K562 (cell line): ENCODE data around the gene CHRM4. TPM values are rescaled to one million over a fixed set of nuclear protein-coding genes. Genes with fewer than 3 reads are reported as not detected.
A peak's percentile ranks its signal among the peaks of the same experiment; 100 is the strongest.

ENCODE experiments used
- ATAC-seq: fragments of 200-7000 bp; cut with Tn5 transposase; 3 replicates; pipeline ENCODE4 v1.9.1; 2020; ENCODE audit warnings: moderate library complexity
- BruUV-seq: library from RNA; stranded (reverse); fragments of 400-500 nt; replicated peaks from 2 replicates; lab custom pipeline; 2021; lab: Mats Ljungman, UMichigan
- CTCF ChIA-PET: fragments of 300-600 bp; formaldehyde crosslinking; extraction: SDS; loops from one replicate; lab custom pipeline; 2021; ENCODE audit warnings: low intra/inter-chr PET ratio; lab: Yijun Ruan, JAX
- POLR2A ChIA-PET: fragments of 300-600, 350-650 bp; sonication (Branson Sonifier 250); formaldehyde crosslinking; extraction: SDS; loops from one replicate; lab custom pipeline; 2021; ENCODE audit warnings: antibody characterized with exemption, inconsistent platforms; lab: Yijun Ruan, JAX
- DNase-seq, 4 experiments: peaks; one replicate each; pipeline versions ENCODE4 v3.0.0 to v3.0.0-alpha.2; 2011 to 2018; ENCODE audit warnings: low spot score in 3 of 4, mixed read lengths in 3 of 4; ENCODE audit errors: extremely low read depth in 1 of 4
- FAIRE-seq: peaks from 2 replicates; lab custom pipeline; 2011; peaks lifted over from hg19 to GRCh38; lab: Jason Lieb, UNC
- H2AFZ ChIP-seq: 2 replicates; pipeline ENCODE4 v1.6.0; 2011; ENCODE audit warnings: low read depth, low read length, control low read depth, inconsistent platforms
- H3K27ac ChIP-seq: fragments of 200-600 bp; 3 replicates; pipeline ENCODE4 v1.8.0; 2011; ENCODE audit warnings: low read depth, mild to moderate bottlenecking, control low read depth, inconsistent platforms, low read length, moderate library complexity, mixed read lengths; ENCODE audit errors: extremely low read depth
- H3K27me3 ChIP-seq, 2 experiments: fragments of 300-600 bp in 1 of 2; 2 replicates in 1 of 2; 3 replicates in 1 of 2; pipeline versions ENCODE4 v1.6.0 to v1.8.0; 2011; ENCODE audit warnings: inconsistent platforms in 2 of 2, low read length in 2 of 2, mild to moderate bottlenecking in 1 of 2, mixed read lengths in 1 of 2, moderate library complexity in 1 of 2; ENCODE audit not compliant: control insufficient read depth in 2 of 2, insufficient read depth in 2 of 2
- H3K36me3 ChIP-seq: fragments of 300-600 bp; 3 replicates; pipeline ENCODE4 v1.8.0; 2011; ENCODE audit warnings: mild to moderate bottlenecking, low read length, inconsistent platforms; ENCODE audit not compliant: control insufficient read depth, insufficient read depth
- H3K4me1 ChIP-seq, 2 experiments: fragments of 200-600 bp in 1 of 2; replicated peaks in 1 of 2; 2 replicates in 1 of 2; 3 replicates in 1 of 2; pipeline versions ENCODE4 v1.5.1 to v1.8.0; 2011; ENCODE audit warnings: inconsistent platforms in 2 of 2, low read length in 2 of 2, mild to moderate bottlenecking in 1 of 2, mixed read lengths in 1 of 2, moderate library complexity in 1 of 2; ENCODE audit not compliant: control insufficient read depth in 2 of 2, insufficient read depth in 2 of 2
- H3K4me2 ChIP-seq: 2 replicates; pipeline ENCODE4 v1.6.1; 2011; ENCODE audit warnings: low read length, control low read depth, inconsistent platforms, mixed read lengths; ENCODE audit not compliant: insufficient read depth
- H3K4me3 ChIP-seq: fragments of 200-600 bp; sonication (generic), shearing (Covaris generic); 2 replicates; pipeline ENCODE4 v1.5.1; 2016; ENCODE audit warnings: control low read depth, inconsistent platforms
- H3K79me2 ChIP-seq: fragments of 200-600 bp; 3 replicates; pipeline ENCODE4 v1.8.0; 2011; ENCODE audit warnings: low read length, inconsistent platforms; ENCODE audit not compliant: control insufficient read depth, insufficient read depth
- H3K9ac ChIP-seq, 2 experiments: 2 replicates each; pipeline versions ENCODE4 v1.6.0 to v1.6.1; 2011; ENCODE audit warnings: low read depth in 2 of 2, low read length in 2 of 2, control low read depth in 1 of 2, inconsistent platforms in 1 of 2, mild to moderate bottlenecking in 1 of 2, mixed read lengths in 1 of 2; ENCODE audit not compliant: insufficient read depth in 1 of 2
- H3K9me1 ChIP-seq: one replicate; pipeline ENCODE4 v1.6.0; 2011; ENCODE audit warnings: inconsistent platforms, mild to moderate bottlenecking, low read length, moderate library complexity; ENCODE audit not compliant: control insufficient read depth, insufficient read depth
- H3K9me3 ChIP-seq: replicated peaks from 2 replicates; pipeline ENCODE4 v1.5.1; 2011; ENCODE audit warnings: low read depth, low read length, inconsistent platforms; ENCODE audit not compliant: control insufficient read depth, insufficient read depth
- H4K20me1 ChIP-seq: replicated peaks from 2 replicates; pipeline ENCODE4 v1.6.1; 2011; ENCODE audit warnings: low read length, inconsistent platforms, mixed read lengths; ENCODE audit not compliant: control insufficient read depth, insufficient read depth
- CSDE1 ChIP-seq, 2 experiments: fragments of 450-650 bp; IDR thresholded peaks; 2 replicates each; pipeline ENCODE4 v1.6.1; 2016; ENCODE audit warnings: mild to moderate bottlenecking in 1 of 2
- FOXA1 ChIP-seq: fragments of 450-650 bp; IDR thresholded peaks from 2 replicates; pipeline ENCODE4 v1.6.1; 2016; ENCODE audit warnings: mild to moderate bottlenecking, borderline replicate concordance
- HDAC6 ChIP-seq: IDR thresholded peaks from 2 replicates; pipeline ENCODE4 v1.6.1; 2012; ENCODE audit warnings: low read depth, mild to moderate bottlenecking, control low read depth, inconsistent platforms, low read length, moderate library complexity
- RFX1 ChIP-seq: fragments of 450-650 bp; IDR thresholded peaks from 2 replicates; pipeline ENCODE4 v1.6.1; 2016; ENCODE audit warnings: mild to moderate bottlenecking, moderate library complexity
- ZNF407 ChIP-seq: fragments of 450-650 bp; IDR thresholded peaks from 2 replicates; pipeline ENCODE4 v1.6.1; 2016; ENCODE audit warnings: low read depth
- ZNF609 ChIP-seq: sonication (generic); formaldehyde crosslinking; IDR thresholded peaks from 2 replicates; pipeline ENCODE4 v1.8.1; 2023; ENCODE audit warnings: missing genetic modification reagents, mild to moderate bottlenecking, borderline replicate concordance
- WGBS: fragments of 100-300 bp; shearing (Covaris generic); methylation state at CpG from one replicate; pipeline ENCODE4 v1.1.6; 2016; ENCODE audit warnings: low coverage, mixed read lengths; ENCODE audit not compliant: insufficient coverage; ENCODE audit errors: missing lambda C conversion rate; 5-methylcytosine and 5-hydroxymethylcytosine counted together
- in situ Hi-C: fragments of 300-500 bp; cut with MboI; formaldehyde crosslinking; loops from 4 replicates; pipeline ENCODE4 v1.15.0; 2018; ENCODE audit warnings: inconsistent platforms, mixed read lengths
- intact Hi-C: fragments of 100-400 bp; cut with micrococcal nuclease; formaldehyde crosslinking; loops from 2 replicates; pipeline ENCODE4 v1.14.2; 2022
- polyA plus RNA-seq, 8 experiments: library from polyadenylated mRNA; depleted of rRNA in 4 of 8; stranded (reverse) in 5 of 8; unstranded in 3 of 8; fragments of >200 nt; fragmentation: Nextera tagmentation in 2 of 8; fragmentation: Illumina TruSeq in 1 of 8; extraction: Ambion mirVana in 2 of 8; extraction: Trizol in 1 of 8; gene quantifications; 2 replicates each; pipeline versions ENCODE4 v1.2.1 to v1.2.3, GENCODE V29; 2011 to 2014; ENCODE audit warnings: inconsistent platforms in 1 of 8, missing spikeins in 1 of 8
- total RNA-seq, 7 experiments: library from RNA; depleted of rRNA in 6 of 7; stranded (reverse); fragments of >200 nt in 6 of 7; fragmentation: Illumina TruSeq in 2 of 7; extraction: Trizol in 2 of 7; gene quantifications; 2 replicates each; pipeline versions ENCODE4 v1.2.1 to v1.2.3, GENCODE V29; 2011 to 2021; ENCODE audit warnings: low replicate concordance in 1 of 7
- TF ChIP-seq, protein P1 (sequence below): fragments of 450-650 bp; IDR thresholded peaks from 2 replicates; pipeline ENCODE4 v1.6.1; 2014; ENCODE audit warnings: low read depth, mild to moderate bottlenecking, moderate library complexity, borderline replicate concordance

CHRM4 gene
- total and polyA plus RNA-seq, 9 of the 15 experiments (the other 6 are each of a cell fraction or from before 2014, with no cell fraction given) = 0.22 to 1.3 (median 0.40) TPM; not detected in 2

GRCh38 chr11:46418751-46419150 lies 27.2 kb upstream of the CHRM4 start:
- H3K27ac ChIP-seq = no peak overlapping the region
- WGBS = 98% methylated on average over 5 of the region's 5 CpGs
- no peak overlapping the region for H2AFZ ChIP-seq
- no peaks in the 10 kb centered on the region for H3K27me3 ChIP-seq
- in situ Hi-C loops = no loop called here
- H3K9ac ChIP-seq = no peak overlapping the region
- intact Hi-C loops = no loop called here
- H3K36me3 ChIP-seq = peaks cover 52% of the 10 kb centered on the region; the same call in 2 of the 3 replicates
- DNase-seq = peak in 2 of 4 experiments; percentile 32 to 34
- H3K79me2 ChIP-seq = no peaks in the 10 kb centered on the region
- POLR2A ChIA-PET = interaction anchor here (1.5 to 1.9 kb wide), 2 partner anchors 9 to 12 kb away, joined by 3 to 5 read pairs; no protein-coding TSS in a partner anchor
- ATAC-seq = no peak
- BruUV-seq = no TSS peak
- no peaks in the 10 kb centered on the region; the same call in 1 of the 2 replicates for H4K20me1 ChIP-seq
- CTCF ChIA-PET = no interaction called here
- H3K4me3 ChIP-seq = no peak overlapping the region
- no peak for FAIRE-seq
- H3K9me1 ChIP-seq = no peaks in the 10 kb centered on the region
- no peak overlapping the region for H3K4me2 ChIP-seq
- H3K9me3 ChIP-seq = no peaks in the 10 kb centered on the region
- peaks cover 7 to 13% of the 10 kb centered on the region in 2 experiments; a peak in 4 of 5 replicates for H3K4me1 ChIP-seq
- no peak for TF ChIP-seq FOXA1
- no peak for TF ChIP-seq ZNF609 (CRISPR knock-in tag)
- TF ChIP-seq CSDE1 (IDR thresholded peaks at IDR 0.05) = 0 out of 4 replicates have a peak, but pooled peaks of 1 of the 2 experiments have one; percentile 51
- TF ChIP-seq RFX1 = peak; percentile 91
- TF ChIP-seq ZNF407 = no peak
- TF ChIP-seq, protein P1, sequence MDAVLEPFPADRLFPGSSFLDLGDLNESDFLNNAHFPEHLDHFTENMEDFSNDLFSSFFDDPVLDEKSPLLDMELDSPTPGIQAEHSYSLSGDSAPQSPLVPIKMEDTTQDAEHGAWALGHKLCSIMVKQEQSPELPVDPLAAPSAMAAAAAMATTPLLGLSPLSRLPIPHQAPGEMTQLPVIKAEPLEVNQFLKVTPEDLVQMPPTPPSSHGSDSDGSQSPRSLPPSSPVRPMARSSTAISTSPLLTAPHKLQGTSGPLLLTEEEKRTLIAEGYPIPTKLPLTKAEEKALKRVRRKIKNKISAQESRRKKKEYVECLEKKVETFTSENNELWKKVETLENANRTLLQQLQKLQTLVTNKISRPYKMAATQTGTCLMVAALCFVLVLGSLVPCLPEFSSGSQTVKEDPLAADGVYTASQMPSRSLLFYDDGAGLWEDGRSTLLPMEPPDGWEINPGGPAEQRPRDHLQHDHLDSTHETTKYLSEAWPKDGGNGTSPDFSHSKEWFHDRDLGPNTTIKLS = no peak
- no peak for TF ChIP-seq HDAC6
